Measurements from ENCODE around the gene DMAC2L.
"Not testable (repeated sequence)": the region's sequence is repeated elsewhere in the genome, so short reads cannot be mapped to it uniquely, and the experiment has no call there.

DMAC2L gene

GRCh38 chr14:50352584-50352983, 40.5 kb downstream of the DMAC2L start:
- H3K4me3 ChIP-seq = no peak overlapping the region
- DNase-seq (ENCODE audit: low spot score) = no peak

DNA sequence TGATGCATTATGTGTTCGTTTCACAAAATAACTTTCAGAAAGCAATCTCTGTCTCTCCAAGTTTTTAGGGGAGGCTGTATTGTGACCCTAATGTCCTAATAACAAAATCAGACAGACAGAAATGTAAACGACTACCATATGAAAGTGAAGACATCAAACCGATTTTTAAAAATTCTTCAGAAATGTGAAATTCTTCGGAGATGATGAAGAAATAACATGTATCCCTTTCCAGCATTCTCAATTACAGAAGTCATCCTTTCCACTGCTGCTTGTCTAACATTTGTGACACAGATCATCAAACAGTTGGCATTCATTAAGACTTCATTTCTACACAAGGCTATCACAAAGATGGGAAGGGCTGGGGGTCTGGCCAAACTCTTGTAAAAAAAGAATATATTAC, 41.0 kb downstream of the DMAC2L start:
- no peak overlapping the region for H3K4me3 ChIP-seq
- no peak for DNase-seq (ENCODE audit: low spot score)
- TF ChIP-seq CTCF (IDR thresholded peaks at IDR 0.05) = no peak
- H3K27ac ChIP-seq = no peak overlapping the region

More at GRCh38 chr14:50352584-50352983, 40.5 kb downstream of the DMAC2L start:
- no peak for TF ChIP-seq CTCF (IDR thresholded peaks at IDR 0.05)
- no peak overlapping the region for H3K27ac ChIP-seq

DNA sequence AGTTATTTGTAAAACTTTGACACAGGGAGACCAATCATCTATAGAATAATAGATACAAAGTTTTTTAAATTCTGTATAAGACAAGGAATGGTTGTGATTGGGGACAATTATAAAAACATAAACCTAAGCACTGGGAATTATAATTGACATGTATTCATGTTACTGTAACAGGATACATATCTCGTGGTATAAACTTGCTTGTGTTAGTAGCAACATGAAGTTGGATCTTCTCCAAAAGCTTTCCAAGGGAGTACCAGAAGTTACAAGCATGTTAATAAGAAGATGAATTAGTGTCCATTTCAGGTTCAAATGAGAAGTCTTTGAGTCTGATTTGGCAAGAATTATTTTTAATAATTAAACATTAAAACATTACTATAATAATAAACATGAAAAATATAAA, 42.4 kb downstream of the DMAC2L start:
- no peak for TF ChIP-seq CTCF (IDR thresholded peaks at IDR 0.05)
- H3K4me3 ChIP-seq = no peak overlapping the region
- no peak overlapping the region for H3K27ac ChIP-seq
- no peak for DNase-seq (ENCODE audit: low spot score)

GRCh38 chr14:50355692-50356091, 43.6 kb downstream of the DMAC2L start:
- TF ChIP-seq CTCF (IDR thresholded peaks at IDR 0.05) = no peak
- no peak overlapping the region for H3K27ac ChIP-seq
- no peak overlapping the region for H3K4me3 ChIP-seq
- DNase-seq (ENCODE audit: low spot score) = no peak

DNA sequence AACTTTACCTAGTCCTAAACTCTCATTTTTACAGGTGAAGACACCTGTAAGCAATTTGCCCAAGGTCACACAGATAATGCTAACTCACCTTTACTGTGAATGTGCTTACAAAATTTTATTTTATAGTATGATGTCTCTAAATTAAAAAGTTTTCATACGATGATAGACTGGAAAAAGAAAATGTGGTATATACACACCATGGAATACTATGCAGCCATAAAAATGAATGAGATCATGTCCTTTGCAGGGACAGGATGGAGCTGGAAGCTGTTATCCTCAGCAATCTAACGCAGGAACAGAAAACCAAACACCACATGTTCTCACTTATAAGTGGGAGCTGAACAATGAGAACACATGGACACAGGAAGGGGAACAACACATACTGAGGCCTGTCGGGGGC, 44.2 kb downstream of the DMAC2L start:
- not testable (repeated sequence) for DNase-seq (ENCODE audit: low spot score); H3K4me3 ChIP-seq; H3K27ac ChIP-seq

- Histone ChIP-seq H3K27ac (no peak overlapping the region), H3K4me3 (no peak overlapping the region)
- TF ChIP-seq CTCF (IDR thresholded peaks at IDR 0.05) = no peak
- DNase-seq (ENCODE audit: low spot score) = no peak
Observed at GRCh38 chr14:50357124-50357523, 45.0 kb downstream of the DMAC2L start.

- no peak overlapping the region for H3K4me3 ChIP-seq
- TF ChIP-seq CTCF (IDR thresholded peaks at IDR 0.05) = no peak
- H3K27ac ChIP-seq = no peak overlapping the region
- DNase-seq (ENCODE audit: low spot score) = no peak
Observed at GRCh38 chr14:50357753-50358395, 45.8 kb downstream of the DMAC2L start.

Data from coronary artery (tissue), 2 donors.